Measurements from ENCODE around the gene RPS13. TPM values are rescaled to one million over a fixed set of nuclear protein-coding genes. Genes with fewer than 3 reads are reported as not detected.
"Not testable (repeated sequence)": the region's sequence is repeated elsewhere in the genome, so short reads cannot be mapped to it uniquely, and the experiment has no call there.

The RPS13 gene
- polyA plus RNA-seq, 4 donors = 1,293 to 2,727 (median 1,833) TPM

DNA sequence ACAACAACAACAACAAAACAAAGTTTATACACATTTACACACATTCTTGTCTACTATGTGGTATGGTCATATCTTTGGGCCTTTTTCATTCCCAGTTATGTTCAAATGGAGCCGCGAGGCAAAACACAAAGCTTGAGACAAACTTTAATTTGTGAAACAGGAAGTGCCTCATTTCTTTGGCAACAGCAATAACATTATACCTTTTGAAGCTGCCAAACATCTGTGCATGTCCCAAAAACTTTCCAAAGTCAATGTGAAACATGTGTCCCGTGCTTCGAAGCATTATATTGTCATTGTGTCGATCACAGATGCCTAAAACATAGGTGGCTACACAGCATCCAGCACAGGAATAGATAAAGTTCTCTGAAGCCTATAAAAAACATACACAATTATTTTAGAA, 25.0 kb upstream of the RPS13 start:
- no peaks in the 10 kb centered on the region for H3K27me3 ChIP-seq (ENCODE audit: control insufficient read depth in 3 of 3, insufficient read depth in 3 of 3, low read length in 3 of 3)
- H3K4me3 ChIP-seq (ENCODE audit: low read depth in 1 of 3, low read length in 3 of 3) = no peak overlapping the region
- DNase-seq (no peak), FAIRE-seq (no peak)
- H3K4me1 ChIP-seq (ENCODE audit: control insufficient read depth in 3 of 3, insufficient read depth in 2 of 3, low read depth in 1 of 3, low read length in 2 of 3) = no peaks in the 10 kb centered on the region
- WGBS, 3 donors = 90 to 97% (median 91%) methylated on average over 5 of the region's 5 CpGs
- H3K36me3 ChIP-seq (ENCODE audit: control insufficient read depth in 3 of 3, insufficient read depth in 2 of 3, low read depth in 1 of 3, low read length in 3 of 3) = peaks cover 6 to 42% (median 19%) of the 10 kb centered on the region in 3 donors
- H3K9me3 ChIP-seq (ENCODE audit: control insufficient read depth in 2 of 2, insufficient read depth in 1 of 2, low read depth in 1 of 2, low read length in 1 of 2) = no peaks in the 10 kb centered on the region
- no peak overlapping the region for H3K27ac ChIP-seq (ENCODE audit: low read depth in 1 of 3, low read length in 2 of 3)

DNA sequence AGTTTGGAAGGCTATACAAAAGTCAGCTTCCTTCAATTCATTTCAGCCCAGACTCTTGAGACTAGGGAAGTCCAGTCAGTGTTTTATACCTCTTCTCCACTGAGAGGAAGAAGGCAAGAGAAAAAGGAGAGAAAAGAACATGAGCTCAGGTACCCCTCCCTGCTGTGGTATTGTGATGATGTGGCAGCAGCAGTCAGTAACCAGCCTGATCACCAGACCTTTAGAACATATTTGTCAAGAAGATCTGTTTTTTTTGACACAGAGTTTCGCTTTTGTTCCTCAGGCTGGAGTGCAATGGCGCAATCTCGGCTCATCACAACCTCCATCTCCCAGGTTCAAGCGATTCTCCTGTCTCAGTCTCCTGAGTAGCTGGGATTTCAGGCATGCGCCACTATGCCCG, 21.2 kb upstream of the RPS13 start:
- Histone ChIP-seq H3K27ac (ENCODE audit: low read depth in 1 of 3, low read length in 2 of 3) (no peak overlapping the region), H3K9me3 (ENCODE audit: control insufficient read depth in 2 of 2, insufficient read depth in 1 of 2, low read depth in 1 of 2, low read length in 1 of 2) (no peaks in the 10 kb centered on the region), H3K4me3 (ENCODE audit: low read depth in 1 of 3, low read length in 3 of 3) (no peak overlapping the region), H3K27me3 (ENCODE audit: control insufficient read depth in 3 of 3, insufficient read depth in 3 of 3, low read length in 3 of 3) (no peaks in the 10 kb centered on the region), H3K36me3 (ENCODE audit: control insufficient read depth in 3 of 3, insufficient read depth in 2 of 3, low read depth in 1 of 3, low read length in 3 of 3) (peaks cover 3 to 43% (median 13%) of the 10 kb centered on the region in 3 donors), H3K4me1 (ENCODE audit: control insufficient read depth in 3 of 3, insufficient read depth in 2 of 3, low read depth in 1 of 3, low read length in 2 of 3) (no peaks in the 10 kb centered on the region)
- 93 to 99% (median 98%) methylated on average over 6 of the region's 6 CpGs for WGBS, 3 donors
- DNase-seq (no peak), FAIRE-seq (no peak)

DNA sequence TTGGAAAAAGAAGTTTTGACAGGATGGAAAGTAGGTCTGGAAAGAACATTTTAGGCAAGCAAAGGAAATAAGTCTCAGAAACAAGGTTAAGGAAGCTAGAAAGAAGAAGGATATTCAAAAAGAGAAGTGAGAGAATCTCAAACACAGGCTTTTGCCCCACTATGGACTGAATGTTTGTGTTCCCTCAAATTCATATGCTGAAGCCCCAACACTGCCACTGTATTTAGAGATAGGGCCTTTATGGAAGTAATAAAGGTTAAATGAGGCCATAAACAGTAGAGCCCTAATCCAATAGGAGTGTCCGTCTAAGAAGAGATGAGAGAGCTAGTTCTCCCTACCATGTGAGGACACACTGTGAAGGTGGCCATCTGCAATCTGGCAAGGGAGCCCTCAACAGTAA, 20.6 kb upstream of the RPS13 start:
- no peak overlapping the region for H3K4me3 ChIP-seq (ENCODE audit: low read depth in 1 of 3, low read length in 3 of 3)
- WGBS, 3 donors = 17 to 68% (median 35%) methylated on average over 1 of the region's 1 CpG
- peak in 1 of 2 donors; percentile 17 for DNase-seq
- H3K9me3 ChIP-seq (ENCODE audit: control insufficient read depth in 2 of 2, insufficient read depth in 1 of 2, low read depth in 1 of 2, low read length in 1 of 2) = no peaks in the 10 kb centered on the region
- no peak for FAIRE-seq
- no peaks in the 10 kb centered on the region for H3K27me3 ChIP-seq (ENCODE audit: control insufficient read depth in 3 of 3, insufficient read depth in 3 of 3, low read length in 3 of 3)
- H3K36me3 ChIP-seq (ENCODE audit: control insufficient read depth in 3 of 3, insufficient read depth in 2 of 3, low read depth in 1 of 3, low read length in 3 of 3) = peaks cover 3 to 49% (median 13%) of the 10 kb centered on the region in 3 donors
- no peaks in the 10 kb centered on the region for H3K4me1 ChIP-seq (ENCODE audit: control insufficient read depth in 3 of 3, insufficient read depth in 2 of 3, low read depth in 1 of 3, low read length in 2 of 3)
- no peak overlapping the region for H3K27ac ChIP-seq (ENCODE audit: low read depth in 1 of 3, low read length in 2 of 3)

DNA sequence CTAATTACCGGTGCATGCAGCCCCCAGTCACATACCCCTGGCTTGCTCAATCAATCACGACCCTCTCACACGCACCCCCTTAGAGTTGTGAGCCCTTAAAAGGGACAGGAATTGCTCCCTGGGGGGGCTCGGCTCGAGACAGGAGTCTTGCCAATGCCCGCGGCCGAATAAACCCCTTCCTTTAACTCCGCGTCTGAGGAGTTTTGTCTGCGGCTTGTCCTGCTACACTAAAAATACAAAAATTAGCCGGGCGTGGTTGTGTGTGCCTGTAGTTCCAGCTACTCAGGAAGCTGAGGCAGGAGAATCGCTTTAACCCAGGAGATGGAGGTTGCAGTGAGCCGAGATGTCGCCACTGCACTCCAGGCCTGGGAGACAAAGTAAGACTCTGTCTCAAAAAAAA, 8.5 kb upstream of the RPS13 start:
- not testable (repeated sequence) for H3K27ac ChIP-seq (ENCODE audit: low read depth in 1 of 3, low read length in 2 of 3); H3K9me3 ChIP-seq (ENCODE audit: control insufficient read depth in 2 of 2, insufficient read depth in 1 of 2, low read depth in 1 of 2, low read length in 1 of 2); H3K4me3 ChIP-seq (ENCODE audit: low read depth in 1 of 3, low read length in 3 of 3); FAIRE-seq; DNase-seq; H3K27me3 ChIP-seq (ENCODE audit: control insufficient read depth in 3 of 3, insufficient read depth in 3 of 3, low read length in 3 of 3); H3K4me1 ChIP-seq (ENCODE audit: control insufficient read depth in 3 of 3, insufficient read depth in 2 of 3, low read depth in 1 of 3, low read length in 2 of 3)
- peaks cover 1 to 16% (median 7%) of the 10 kb centered on the region in 3 donors for H3K36me3 ChIP-seq (ENCODE audit: control insufficient read depth in 3 of 3, insufficient read depth in 2 of 3, low read depth in 1 of 3, low read length in 3 of 3)
- 78 to 86% (median 84%) methylated on average over 15 to 16 of the region's 16 CpGs for WGBS, 3 donors

DNA sequence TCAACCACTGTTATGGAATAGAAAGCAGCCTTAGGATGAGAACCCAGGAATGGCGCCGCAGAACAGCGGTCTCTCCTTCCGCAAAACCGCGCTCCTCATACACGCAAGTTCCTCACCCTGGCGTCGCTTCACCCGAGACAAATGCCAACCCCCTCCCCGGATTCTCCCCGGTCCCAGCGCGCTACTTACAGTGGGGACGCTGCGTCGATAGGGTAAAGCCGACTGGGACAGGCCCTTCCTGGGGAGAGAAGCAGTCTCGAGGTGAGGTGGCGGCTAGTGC, 287 bp downstream of the RPS13 start:
- Histone ChIP-seq H3K4me1 (ENCODE audit: control insufficient read depth in 3 of 3, insufficient read depth in 2 of 3, low read depth in 1 of 3, low read length in 2 of 3) (peaks cover 0 to 15% (median 8%) of the 10 kb centered on the region in 3 donors), H3K4me3 (ENCODE audit: low read depth in 1 of 3, low read length in 3 of 3) (peak overlapping the region; percentile 72 to 99 (median 89)), H3K36me3 (ENCODE audit: control insufficient read depth in 3 of 3, insufficient read depth in 2 of 3, low read depth in 1 of 3, low read length in 3 of 3) (peaks cover 4 to 19% (median 8%) of the 10 kb centered on the region in 3 donors), H3K27ac (ENCODE audit: low read depth in 1 of 3, low read length in 2 of 3) (peak overlapping the region; percentile 82 to 95 (median 88)), H3K27me3 (ENCODE audit: control insufficient read depth in 3 of 3, insufficient read depth in 3 of 3, low read length in 3 of 3) (no peaks in the 10 kb centered on the region), H3K9me3 (ENCODE audit: control insufficient read depth in 2 of 2, insufficient read depth in 1 of 2, low read depth in 1 of 2, low read length in 1 of 2) (no peaks in the 10 kb centered on the region)
- WGBS, 3 donors = 0% methylated on average over 20 of the region's 20 CpGs
- FAIRE-seq (no peak), DNase-seq (no peak)

DNA sequence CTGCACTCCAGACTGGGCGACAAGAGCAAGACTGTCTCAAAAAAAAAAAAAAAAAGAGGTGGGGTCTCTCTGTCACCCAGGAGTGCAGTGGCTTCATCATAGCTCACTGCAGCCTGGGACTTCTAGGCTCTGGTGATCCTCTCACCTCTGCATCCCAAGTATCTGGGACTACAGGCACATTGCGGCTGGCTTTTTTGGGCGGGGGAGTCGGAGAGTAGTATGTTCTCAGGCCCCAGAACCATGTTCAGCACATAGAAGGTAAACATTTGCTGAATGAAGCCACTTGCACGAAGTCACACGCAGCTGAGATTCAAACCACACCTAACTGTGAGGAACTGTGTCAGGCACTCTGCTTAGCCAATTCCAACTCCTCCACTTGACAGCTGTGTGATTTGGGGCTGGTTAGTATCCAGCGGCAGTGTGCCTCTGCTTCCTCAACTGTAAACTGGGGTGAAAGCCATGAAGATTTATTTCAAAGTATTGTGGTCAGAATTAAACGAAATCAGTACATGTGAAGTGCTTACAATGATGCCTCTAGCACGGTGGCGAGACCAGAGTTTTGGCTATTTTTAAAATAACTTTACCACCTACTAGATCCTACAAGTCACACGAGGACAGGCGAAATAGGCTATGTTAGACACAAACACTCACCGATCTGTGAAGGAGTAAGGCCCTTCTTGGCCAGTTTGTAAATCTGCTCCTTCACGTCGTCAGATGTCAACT, 789 bp downstream of the RPS13 start:
- Histone ChIP-seq H3K27ac (ENCODE audit: low read depth in 1 of 3, low read length in 2 of 3) (peak overlapping the region; percentile 82 to 95 (median 88)), H3K9me3 (ENCODE audit: control insufficient read depth in 2 of 2, insufficient read depth in 1 of 2, low read depth in 1 of 2, low read length in 1 of 2) (no peaks in the 10 kb centered on the region), H3K4me1 (ENCODE audit: control insufficient read depth in 3 of 3, insufficient read depth in 2 of 3, low read depth in 1 of 3, low read length in 2 of 3) (peaks cover 0 to 15% (median 8%) of the 10 kb centered on the region in 3 donors), H3K36me3 (ENCODE audit: control insufficient read depth in 3 of 3, insufficient read depth in 2 of 3, low read depth in 1 of 3, low read length in 3 of 3) (peaks cover 4 to 22% (median 8%) of the 10 kb centered on the region in 3 donors), H3K27me3 (ENCODE audit: control insufficient read depth in 3 of 3, insufficient read depth in 3 of 3, low read length in 3 of 3) (no peaks in the 10 kb centered on the region), H3K4me3 (ENCODE audit: low read depth in 1 of 3, low read length in 3 of 3) (peak overlapping the region; percentile 72 to 99 (median 89))
- DNase-seq = peak; percentile 16 to 33
- WGBS, 3 donors = 8 to 16% (median 10%) methylated on average over 15 of the region's 15 CpGs
- no peak for FAIRE-seq

DNA sequence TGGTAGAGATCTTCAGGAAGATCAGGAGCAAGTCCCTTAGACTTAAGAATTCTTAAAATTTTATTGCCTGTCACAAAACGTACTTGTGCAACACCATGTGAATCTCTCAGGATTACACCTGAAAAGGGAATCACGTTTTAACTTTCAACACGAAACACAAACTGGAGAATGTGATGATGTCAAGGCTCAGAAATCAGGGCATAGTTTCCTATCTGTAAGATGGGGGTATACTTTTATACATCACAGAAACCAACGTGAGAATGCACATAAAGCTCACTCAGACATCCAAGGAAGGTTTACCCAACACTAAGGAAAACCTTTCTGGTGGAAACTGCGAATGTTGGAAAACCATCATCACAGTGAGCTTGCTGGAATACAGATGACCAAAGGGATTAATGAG, 2.0 kb downstream of the RPS13 start:
- WGBS, 3 donors = 41 to 59% (median 45%) methylated on average over 5 of the region's 5 CpGs
- Histone ChIP-seq H3K4me3 (ENCODE audit: low read depth in 1 of 3, low read length in 3 of 3) (no peak overlapping the region), H3K27me3 (ENCODE audit: control insufficient read depth in 3 of 3, insufficient read depth in 3 of 3, low read length in 3 of 3) (no peaks in the 10 kb centered on the region), H3K4me1 (ENCODE audit: control insufficient read depth in 3 of 3, insufficient read depth in 2 of 3, low read depth in 1 of 3, low read length in 2 of 3) (peaks cover 0 to 15% (median 8%) of the 10 kb centered on the region in 3 donors), H3K9me3 (ENCODE audit: control insufficient read depth in 2 of 2, insufficient read depth in 1 of 2, low read depth in 1 of 2, low read length in 1 of 2) (no peaks in the 10 kb centered on the region), H3K27ac (ENCODE audit: low read depth in 1 of 3, low read length in 2 of 3) (no peak overlapping the region), H3K36me3 (ENCODE audit: control insufficient read depth in 3 of 3, insufficient read depth in 2 of 3, low read depth in 1 of 3, low read length in 3 of 3) (peaks cover 4 to 22% (median 8%) of the 10 kb centered on the region in 3 donors)
- no peak for FAIRE-seq
- DNase-seq = no peak

DNA sequence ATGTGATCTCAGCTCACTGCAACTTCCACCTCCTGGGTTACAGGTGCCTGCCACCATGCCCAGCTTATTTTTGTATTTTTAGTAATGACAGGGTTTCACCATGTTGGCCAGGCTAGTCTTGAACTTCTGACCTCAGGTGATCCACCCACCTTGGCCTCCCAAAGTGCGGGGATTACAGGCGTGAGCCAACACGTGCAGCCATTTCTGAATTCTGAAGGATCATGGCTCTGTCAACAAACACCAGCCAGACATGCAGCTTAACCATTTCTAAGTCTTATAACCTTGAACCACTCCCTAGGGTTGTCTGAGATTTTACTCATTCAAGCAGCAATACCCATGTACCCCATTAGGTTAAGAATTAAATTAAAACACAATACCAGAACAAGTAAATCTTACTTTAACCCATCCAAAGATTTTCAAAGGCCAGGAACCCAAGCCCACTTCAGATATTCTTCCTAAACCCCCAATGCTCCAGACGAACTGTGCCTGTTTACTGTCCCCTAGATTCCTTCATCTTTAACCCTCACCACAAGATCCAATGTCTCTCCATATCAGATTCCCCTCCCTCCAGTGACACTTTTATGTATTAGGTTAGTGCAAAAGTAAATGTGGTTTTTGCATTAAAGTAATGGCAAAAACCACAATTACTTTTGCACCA, 4.0 kb downstream of the RPS13 start:
- H3K4me3 ChIP-seq (ENCODE audit: low read depth in 1 of 3, low read length in 3 of 3) = no peak overlapping the region
- H3K9me3 ChIP-seq (ENCODE audit: control insufficient read depth in 2 of 2, insufficient read depth in 1 of 2, low read depth in 1 of 2, low read length in 1 of 2) = no peaks in the 10 kb centered on the region
- FAIRE-seq (no peak), DNase-seq (no peak)
- H3K27me3 ChIP-seq (ENCODE audit: control insufficient read depth in 3 of 3, insufficient read depth in 3 of 3, low read length in 3 of 3) = no peaks in the 10 kb centered on the region
- peaks cover 4 to 24% (median 8%) of the 10 kb centered on the region in 3 donors for H3K36me3 ChIP-seq (ENCODE audit: control insufficient read depth in 3 of 3, insufficient read depth in 2 of 3, low read depth in 1 of 3, low read length in 3 of 3)
- H3K27ac ChIP-seq (ENCODE audit: low read depth in 1 of 3, low read length in 2 of 3) = no peak overlapping the region
- H3K4me1 ChIP-seq (ENCODE audit: control insufficient read depth in 3 of 3, insufficient read depth in 2 of 3, low read depth in 1 of 3, low read length in 2 of 3) = peaks cover 0 to 15% (median 8%) of the 10 kb centered on the region in 3 donors
- WGBS, 3 donors = 64 to 73% (median 65%) methylated on average over 4 of the region's 4 CpGs

Measured in small intestine (tissue), 7 donors.